CD4-positive, alpha-beta T cell treated with Interleukin-2 at 100 ng/mL for 4 hours (primary cell): ENCODE measurements around the gene TIGD6.
"Not testable (repeated sequence)": the region's sequence is repeated elsewhere in the genome, so short reads cannot be mapped to it uniquely, and the experiment has no call there.

Experiments used
- DNase-seq: peaks from one replicate; pipeline ENCODE4 v3.0.0-alpha.2; 2020; ENCODE audit warnings: low spot score

The TIGD6 gene

DNA sequence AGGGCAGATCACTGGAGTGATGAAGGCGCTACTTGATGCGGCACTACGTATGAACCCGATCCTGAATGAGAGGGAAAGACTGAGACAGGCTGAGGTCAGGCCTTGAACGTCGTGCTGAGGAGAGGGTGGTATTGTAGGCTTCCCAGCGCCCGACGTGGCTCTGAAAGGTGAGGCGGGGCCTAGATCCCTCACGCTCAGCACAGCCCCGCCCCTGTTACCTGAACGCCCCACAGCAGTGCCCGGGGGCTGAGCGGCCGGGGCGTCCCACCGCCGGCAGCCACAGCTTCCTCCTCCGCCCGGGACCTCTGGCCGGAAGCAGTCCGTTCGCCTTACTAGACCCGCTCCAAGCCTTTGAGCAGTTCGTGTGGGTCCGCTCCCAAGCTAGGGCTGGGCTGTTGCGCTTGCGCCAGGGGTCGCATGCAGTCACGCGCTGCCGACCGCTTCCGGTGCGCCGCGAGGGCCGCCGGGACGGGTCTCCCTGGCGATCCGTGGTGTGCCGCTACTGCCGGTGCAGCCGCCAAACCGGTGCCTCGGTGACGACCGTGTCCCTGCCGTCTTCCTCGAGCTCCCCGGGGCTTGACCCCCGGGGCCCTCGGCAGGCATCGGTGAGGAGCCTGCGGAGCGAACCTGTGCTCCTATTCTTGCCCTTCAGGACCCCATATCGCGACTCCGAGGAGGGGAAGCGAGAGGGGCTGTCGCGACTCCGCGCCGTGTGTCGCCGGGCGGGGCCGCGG lies at the start of gene TIGD6, which contains the start of gene HMGXB3:
TSS of gene TIGD6 (minus strand) at position 399 of the 734 bp plus-strand sequence. CDS start 4,306 bp downstream, outside the sequence.
TSS of gene HMGXB3 (plus strand) at position 484 of the 734 bp plus-strand sequence. CDS start 4,114 bp downstream, outside the sequence.
- peak; percentile 86 for DNase-seq

DNA sequence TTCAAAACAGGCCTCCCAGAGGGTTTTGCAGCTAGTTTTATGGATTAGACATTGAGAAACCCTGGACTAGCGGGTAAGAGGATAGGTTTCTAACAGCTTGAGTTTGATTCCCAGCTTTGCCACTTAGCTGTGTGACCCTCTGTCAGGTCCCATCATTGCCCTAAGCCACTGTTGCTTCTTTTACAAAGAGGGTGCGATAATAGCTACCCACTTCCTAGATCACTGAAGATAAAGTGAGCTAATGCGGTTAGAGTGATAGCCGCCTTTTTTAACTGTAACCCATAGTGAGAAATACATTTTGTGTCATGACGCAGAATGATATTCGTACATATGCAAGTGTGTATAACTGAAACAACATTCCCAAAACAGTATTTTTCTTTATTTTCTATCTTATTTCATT lies 45.6 kb upstream of the TIGD6 start:
- peak; percentile 46 for DNase-seq

DNA sequence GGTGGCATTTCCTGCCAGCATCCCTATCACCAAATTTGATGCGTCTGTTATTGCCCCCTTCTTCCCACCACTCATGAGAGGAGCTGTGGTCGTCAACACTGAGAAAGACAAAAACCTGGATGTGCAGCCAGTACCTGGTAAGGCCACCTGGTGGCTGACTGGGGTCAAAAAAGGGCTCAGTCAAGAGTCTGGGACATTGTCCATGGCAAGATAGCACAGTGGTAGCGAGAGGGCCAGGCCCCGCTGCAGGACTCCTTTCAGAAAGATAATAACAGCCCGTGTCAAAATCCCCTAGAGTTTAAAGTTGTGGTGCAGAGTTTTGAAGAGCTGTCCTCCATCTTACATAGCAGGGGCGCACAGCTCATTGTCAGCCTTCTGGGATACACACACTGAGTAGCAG lies 45.1 kb upstream of the TIGD6 start:
- DNase-seq, result no peak

DNA sequence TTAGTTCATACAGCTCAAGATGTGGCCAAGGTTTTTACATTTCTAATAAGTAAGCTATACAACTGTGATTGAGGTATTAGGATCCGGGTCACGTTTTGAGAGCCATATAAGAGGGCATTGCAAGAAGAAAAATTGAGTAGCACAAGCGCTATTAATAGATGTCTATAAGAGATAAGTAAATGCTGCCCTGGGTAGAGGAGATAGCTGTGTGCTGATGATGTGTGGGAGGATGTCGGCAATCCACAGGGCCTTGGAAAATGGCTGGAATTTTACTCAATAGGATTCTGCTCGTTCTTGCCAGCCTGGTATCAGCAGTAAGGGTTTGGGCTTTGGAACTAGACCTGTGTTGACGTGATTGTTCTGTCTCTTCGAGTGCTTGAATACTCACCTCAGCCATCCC lies 44.3 kb upstream of the TIGD6 start:
- no peak for DNase-seq

DNA sequence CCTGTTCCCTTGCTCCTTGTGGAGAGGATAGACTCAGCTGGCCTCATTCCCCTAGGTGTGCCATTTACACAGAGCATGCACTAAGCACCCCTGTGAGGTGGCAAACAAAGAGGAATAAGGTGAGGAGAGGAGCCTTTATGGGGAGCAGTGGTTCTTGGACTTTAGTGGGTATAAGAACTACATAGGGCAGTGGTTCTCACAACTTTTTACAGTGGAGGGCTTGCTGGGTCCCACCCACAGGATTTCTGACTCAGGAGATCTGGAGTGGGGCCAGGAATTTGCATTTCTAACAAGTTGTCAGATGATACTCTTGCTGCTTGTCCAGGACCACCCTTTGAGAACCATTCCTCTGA lies 43.9 kb upstream of the TIGD6 start:
- no peak for DNase-seq

DNA sequence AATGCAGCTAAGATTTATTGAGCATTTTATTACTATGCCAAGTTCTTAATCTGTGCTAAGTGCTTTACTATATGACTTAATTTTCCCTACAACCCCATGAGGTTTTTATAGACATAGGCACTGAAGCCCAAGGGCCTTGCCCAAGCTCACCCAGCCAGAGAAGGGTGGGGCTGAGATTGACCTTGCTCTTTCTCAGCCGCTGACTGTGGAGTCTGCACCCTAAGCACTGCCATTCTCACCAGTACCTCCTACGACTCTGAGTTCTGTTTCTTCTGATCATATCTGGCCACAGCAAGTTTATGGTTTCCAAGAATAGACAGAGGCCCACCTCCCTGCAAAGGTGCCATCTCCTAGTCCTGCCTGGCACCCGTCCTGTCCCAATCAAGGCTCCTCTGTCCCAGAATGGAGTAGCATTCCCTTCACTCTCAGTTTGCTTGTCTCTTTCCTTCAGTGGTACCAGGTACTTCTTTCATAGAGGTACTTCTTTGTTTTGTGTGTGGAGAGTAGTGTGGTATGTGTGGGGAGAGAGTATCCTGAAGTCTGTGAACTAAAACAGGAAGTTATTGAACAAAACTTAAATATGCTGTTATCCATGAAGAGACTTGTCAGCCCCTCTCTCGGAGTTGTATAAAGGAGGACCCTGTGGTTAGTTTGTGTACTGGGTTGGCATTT lies 43.3 kb upstream of the TIGD6 start:
- DNase-seq, result no peak

DNA sequence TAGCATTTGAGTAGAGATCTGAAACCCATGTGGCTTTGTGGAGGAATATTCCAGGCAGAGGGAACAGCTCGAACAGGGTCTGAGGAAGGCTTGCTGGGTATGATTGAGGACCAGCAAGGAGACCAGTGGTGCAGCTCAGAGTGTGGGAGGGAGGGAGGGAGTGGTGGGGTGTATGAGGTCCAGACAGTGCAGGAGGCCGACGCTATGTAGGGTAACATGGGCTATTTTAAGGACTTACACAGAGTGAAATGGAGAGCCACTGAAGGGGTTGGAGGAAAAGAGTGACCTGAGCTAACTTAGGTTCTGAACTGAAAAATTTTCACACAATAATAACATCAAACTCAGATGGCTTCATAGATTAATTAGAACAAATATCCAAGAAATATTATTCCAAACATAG lies 42.0 kb upstream of the TIGD6 start:
- DNase-seq, result no peak

DNA sequence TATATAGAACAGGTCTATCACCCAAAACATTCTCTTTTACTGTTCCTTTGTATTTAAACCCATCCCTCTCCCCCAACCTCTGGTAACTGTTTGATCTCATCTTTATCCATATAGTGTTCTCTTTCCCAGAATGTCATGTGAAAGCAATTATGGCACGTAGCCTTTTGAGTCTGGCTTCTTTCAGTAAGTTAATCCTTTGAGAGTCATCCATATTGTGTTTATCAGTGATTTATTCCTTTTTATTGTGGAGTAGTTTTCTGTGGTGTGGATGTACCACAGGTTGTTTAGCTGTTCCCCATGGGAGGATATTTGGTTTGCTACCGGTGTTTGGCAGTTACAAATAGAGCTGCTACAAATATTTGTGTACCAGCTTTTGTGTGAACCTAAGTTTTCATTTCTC lies 38.1 kb upstream of the TIGD6 start:
- no peak for DNase-seq

DNA sequence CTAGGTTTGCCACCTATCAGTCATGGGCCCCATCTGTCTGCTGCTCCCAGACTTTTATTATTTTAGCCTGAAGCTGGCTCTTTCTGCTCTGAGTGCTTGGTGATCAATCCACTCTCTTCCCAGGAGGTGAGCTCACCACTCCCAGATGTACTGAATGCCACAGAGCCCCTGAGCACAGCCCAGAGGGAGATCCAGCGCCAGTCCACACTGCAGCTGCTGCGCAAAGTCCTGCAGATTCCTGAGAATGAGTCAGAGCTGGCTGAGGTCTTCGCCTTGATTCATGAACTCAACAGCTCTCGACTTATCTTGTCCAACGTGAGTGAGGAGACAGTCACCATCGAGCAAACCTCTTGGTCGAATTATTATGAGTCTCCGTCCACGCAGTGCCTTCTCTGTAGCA lies 36.1 kb upstream of the TIGD6 start:
- no peak for DNase-seq

DNA sequence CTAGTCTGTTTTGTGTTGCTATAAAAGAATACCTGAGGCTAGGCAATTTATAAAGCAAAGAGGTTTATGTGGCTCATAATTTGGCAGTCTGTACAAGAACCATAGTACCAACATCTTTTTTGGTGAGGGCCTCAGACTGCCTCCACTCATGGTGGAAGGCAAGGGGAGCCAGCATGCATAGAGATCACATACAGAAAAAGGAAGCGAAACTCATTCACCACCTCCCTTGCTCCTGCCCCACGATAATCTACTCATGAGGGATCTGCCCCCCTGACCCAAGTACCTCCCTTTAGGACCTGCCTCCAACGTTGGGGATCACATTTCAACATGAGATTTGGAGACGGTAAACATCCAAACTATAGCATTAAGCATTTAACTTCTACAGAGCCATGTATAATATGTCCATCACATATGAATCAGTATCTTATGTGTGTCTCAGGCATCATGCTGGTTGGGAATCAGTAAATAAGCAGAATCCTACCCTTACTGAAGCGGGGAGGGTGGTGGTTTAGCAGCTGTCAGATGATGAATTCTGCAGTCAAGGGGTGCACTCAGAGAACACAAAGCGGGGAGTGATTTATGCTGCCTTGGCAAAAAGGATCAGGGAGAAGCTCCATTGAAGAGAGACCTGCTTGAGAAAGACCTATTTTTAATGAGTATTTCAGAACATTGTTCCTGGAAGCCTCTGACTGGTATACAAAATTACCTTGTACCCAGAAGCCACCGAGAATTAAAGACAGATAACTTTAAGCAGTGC lies 34.9 kb upstream of the TIGD6 start:
- DNase-seq, result no peak

DNA sequence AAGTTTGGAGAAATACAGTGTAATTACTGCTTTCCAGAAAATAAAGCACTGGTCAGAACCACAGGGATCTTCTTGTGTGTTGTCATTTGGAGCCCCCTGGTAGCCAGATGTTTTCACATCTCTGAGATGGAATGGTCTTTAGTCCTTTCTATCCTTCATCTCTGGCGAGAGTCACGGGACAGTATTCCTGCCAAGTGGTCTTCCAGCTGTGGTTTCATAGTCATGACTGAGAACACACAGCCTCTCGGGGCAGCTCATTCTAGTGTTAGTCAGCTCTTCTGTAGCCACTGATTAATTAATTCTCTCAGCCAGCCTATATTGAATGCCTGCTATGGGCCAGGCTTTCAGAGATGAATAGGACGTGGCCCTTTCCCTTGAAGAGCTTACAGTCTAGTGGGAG lies 34.2 kb upstream of the TIGD6 start:
- DNase-seq, result no peak

DNA sequence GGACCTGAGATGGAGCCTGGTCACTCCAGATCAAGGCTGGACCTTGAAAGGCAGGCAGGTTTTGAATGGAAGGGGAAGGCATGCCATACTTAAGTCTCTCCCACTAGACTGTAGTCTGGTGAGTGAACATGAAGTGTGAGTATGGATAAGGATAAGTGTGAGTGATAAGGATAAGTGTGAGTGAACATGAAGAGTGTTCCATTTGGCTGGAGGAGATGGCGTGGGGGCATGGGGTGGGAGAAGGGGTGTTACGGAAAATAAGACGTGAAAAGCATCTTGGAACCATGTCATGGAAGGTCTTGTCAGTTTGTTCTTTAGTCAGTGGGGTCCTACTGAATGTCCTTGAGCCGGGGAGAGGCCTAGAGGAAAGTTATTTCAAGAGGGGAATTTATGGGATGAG lies 32.9 kb upstream of the TIGD6 start:
- no peak for DNase-seq

DNA sequence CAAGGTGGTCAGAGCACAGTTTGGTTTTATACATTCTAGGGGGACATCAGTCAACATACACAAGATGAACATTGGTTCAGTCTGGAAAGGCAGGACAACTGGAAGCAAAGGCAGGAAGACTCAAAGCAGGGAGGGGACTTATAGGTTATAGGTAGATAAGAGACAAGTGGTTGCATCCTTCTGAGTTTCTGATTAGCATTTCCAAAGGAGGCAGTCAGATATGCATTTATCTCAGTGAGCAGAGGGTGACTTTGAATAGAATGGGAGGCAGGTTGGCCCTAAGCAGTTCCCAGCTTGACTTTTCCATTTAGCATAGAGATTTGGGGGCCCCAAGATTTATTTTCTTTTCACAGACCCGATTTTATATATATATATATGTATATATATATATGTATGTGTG lies 27.6 kb upstream of the TIGD6 start:
- not testable (repeated sequence) for DNase-seq

DNA sequence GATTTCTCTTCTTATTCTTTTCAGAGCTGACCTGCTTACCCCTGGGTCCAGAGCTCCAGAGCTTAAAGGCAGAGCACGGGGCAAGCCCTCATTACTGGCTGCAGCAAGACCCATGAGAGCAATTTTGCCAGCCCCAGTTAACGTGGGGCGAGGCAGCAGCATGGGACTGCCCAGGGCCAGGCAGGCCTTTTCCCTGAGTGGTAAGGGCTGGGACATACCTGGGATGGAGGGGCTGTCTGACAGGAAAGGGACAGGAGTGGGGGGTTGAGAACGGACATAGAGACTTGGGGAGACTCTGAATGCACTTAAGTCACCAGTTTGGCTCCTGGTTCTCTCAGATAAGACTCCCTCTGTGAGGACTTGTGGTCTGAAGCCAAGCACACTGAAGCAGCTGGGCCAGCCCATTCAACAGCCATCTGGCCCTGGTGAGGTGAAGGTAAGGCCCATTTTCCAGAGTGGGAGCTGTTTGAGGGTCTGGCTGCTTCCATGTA lies 26.3 kb upstream of the TIGD6 start:
- DNase-seq, result no peak

DNA sequence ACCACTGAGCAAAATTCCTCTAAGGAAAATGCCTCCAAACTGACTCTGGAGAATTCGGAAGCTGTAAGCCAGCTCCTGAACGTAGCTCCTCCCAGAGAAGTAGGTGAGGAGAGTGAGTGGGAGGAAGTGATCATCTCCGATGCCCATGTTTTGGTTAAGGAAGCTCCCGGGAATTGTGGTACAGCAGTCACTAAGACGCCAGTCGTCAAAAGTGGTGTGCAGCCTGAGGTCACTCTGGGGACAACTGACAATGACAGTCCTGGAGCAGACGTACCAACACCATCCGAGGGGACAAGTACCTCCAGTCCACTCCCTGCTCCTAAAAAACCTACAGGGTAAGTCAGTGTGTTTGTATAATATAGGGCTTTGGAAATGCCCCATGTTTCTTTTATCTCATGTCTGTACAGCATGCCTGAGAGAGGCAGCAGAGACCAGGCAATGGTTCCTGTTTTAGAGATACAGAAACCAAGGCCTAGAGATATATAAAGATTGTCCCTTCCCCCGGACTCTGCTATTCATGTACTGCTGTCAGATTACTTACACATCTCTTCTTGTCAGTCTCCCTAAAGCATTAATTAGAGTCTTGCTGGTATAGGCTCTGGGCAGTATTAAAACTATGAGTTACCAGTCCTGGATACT lies 24.0 kb upstream of the TIGD6 start:
- DNase-seq, result no peak

DNA sequence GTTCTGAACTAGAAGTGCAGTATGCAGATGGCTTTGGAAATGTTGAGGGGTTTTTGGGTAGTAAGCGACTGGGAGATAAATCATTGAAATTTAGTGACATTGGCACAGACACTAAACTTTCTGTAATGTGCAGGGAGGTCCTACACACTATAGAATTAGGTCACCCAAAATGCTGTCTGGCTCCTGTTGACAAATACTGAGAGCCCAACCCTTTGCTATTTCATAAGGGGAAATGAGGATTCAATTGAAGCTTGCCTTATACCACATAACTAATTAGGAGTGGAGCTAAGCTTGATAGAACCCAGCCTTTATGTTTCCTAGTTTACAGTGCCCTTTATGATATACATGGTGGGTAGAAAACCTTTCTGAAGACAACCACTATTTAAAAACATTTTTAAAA lies 22.7 kb upstream of the TIGD6 start:
- no peak for DNase-seq

DNA sequence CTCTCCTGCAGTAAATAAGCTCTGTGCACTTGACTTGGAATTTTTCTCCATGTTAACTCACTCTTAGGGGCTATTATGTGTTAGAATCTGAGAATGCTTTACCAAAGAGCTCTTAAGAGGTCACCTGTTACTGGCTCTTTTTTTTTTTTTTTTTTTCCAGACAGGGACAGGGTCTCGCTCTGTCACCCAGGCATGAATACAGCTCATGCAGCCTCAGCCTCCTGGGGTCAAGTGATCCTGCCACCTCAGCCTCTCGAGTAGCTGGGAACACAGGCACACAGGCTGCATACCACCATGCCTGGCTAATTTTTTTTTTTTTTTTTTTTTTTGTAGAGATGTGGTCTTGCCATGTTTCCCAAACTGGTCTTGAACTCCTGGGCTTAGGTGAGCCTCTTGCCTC lies 22.2 kb upstream of the TIGD6 start:
- no peak for DNase-seq

DNA sequence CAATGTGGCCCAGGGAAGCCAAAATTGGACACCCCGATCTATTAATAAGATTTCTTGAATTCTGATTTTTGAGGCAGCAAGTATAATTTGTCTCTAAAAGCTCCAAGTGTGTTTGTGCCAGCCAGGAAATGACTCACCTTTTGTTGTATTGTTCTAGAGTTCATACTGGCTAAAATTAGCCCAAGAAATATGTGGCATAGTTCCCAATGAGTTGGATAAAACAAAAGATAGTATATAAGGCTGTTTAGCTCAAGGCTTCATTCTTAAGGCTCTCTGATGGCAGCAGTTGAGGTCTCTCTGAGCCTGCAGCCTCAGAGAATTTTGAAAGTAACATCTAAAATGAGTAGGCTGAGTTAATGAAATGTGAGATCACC lies 21.7 kb upstream of the TIGD6 start:
- no peak for DNase-seq

DNA sequence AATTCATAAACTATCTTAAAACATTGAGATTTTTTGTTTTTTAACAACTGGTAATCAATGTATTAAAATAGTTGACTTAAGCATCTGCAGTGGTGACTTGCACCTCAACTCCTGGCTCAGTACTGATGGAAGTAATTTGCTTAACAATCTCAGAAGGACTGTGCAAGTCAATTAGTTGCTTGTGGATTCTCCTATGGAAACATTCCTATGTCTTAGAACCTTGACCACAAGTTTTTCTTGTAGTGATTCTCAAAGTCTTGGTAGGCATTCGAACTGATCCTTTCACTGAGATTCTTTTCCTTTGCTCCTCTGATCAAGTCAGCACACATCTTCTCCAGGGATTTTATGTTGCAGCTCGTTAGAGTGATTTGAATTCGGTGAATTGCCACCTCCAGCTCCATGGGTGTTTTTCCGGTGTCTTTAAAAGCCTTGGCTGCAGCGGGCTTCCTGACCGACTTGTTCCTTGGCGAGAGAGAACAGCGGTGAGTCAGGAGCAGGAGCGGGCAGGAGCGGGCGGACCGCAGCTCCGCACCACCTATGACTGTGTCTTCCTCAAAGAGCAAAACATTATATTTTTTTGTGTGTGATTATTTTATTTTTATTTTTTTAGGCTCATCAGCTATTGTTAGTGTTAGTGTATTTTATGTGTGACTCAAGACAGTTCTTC lies 21.2 kb upstream of the TIGD6 start:
- DNase-seq, result no peak

DNA sequence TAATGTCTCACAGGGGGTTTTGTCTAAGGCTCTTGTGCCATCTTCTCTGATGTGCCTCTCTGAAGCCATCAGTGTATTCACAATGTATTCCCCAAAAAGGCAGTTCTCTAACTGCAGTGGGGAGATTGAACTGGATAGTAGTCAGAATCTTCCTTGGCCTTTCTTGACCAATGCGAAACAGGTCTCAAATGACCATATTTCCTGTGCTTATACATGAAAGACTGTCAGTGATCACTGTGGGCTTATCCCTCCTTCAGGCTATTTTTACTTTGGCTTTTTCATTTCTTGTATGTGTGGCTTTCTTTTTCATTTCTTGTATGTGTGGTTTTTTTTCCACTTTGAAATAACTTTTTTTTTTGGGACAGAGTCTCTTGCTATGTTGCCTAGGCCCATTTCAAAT lies 19.8 kb upstream of the TIGD6 start:
- no peak for DNase-seq

DNA sequence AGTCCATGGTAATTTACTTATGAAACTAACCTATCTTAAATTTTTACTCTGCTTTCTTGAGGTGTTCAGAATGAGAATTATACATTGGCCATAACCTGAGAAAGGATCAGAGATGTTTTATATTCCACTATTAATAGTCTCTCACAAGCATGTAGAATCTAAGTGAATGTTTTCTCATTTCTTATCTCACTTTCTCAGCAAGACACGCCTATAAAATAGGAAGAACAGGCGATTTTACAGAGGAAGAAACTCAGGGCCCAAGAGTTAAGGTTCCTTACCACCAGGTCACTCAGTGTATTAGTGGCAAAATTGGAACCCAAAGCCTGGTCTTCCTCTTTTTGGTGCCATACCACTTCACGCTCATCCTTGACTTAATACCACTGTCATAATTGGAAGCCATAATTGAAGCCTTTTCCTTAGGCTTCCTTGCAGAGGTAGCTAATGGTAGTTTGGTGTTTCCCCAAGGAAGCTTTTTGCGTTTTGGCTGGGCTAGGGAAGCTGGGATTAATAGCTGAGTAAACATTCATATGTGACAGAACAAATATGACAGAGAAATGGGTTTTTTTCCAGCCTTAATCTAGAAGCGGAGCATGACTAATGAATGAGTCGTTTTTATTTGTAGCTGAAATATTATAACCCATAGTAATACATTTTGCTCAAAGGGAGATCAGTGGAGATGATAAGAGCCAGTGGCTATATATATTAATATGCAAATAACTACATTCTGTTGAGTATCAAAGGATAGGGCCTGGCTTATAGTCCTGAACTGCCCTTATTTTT lies 17.0 kb upstream of the TIGD6 start:
- no peak for DNase-seq
